HG03060 (cell line): ENCODE measurements around the gene DIPK1A.

ENCODE experiments used
- ATAC-seq: cut with Tn5 transposase; IDR thresholded peaks from one replicate; pipeline ENCODE4 v1.9.1; 2021; ENCODE audit warnings: low read depth, moderate number of reproducible peaks; ENCODE audit not compliant: unreplicated experiment

Gene DIPK1A

GRCh38 chr1:92961131-92961895 is at the start of gene DIPK1A:
Gene DIPK1A (minus strand): TSS chr1:92961462. CDS start chr1:92961429, 33 bp downstream.
- ATAC-seq: peak; percentile 20

- ATAC-seq: no peak
Observed at GRCh38 chr1:93007941-93008577, 46.8 kb upstream of the DIPK1A start.

DNA sequence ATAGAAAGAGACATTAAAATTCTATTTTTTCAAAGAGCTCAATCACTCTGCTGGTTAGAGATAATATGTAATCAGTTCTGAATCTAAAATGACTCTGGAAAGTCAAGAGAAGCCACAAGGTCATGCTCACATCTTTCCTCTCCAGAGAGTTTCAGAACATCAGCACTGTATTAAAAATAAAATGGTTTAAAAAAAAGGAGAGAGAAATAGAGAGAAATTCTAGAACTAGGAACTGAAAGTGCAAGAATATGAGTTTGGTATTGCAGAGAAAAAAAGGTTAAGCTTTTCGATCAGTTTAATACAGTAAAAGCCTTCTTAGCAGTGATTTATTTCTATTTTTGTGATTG is 44.0 kb upstream of the DIPK1A start:
- ATAC-seq: no peak

- ATAC-seq: no peak
Observed at GRCh38 chr1:93004566-93005251, 43.4 kb upstream of the DIPK1A start.

DNA sequence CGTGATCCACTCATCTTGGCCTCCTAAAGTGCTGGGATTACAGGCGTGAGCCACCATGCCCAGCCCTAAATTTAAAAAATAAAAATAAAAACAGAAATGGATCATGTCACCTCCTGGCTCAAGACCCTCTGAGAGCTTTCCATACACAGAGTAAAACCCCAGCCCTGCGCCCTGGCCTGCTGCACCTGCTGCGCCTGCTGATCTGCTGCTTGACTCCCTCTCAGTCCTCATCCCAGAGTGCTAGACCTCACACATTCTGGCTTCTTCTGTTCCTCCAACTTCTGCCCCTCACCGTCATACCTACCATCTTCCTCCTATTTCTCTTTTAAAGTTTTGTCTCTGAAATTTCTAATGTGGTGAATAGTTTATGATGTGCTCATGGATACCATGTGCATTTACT is 42.7 kb upstream of the DIPK1A start:
- no peak for ATAC-seq

DNA sequence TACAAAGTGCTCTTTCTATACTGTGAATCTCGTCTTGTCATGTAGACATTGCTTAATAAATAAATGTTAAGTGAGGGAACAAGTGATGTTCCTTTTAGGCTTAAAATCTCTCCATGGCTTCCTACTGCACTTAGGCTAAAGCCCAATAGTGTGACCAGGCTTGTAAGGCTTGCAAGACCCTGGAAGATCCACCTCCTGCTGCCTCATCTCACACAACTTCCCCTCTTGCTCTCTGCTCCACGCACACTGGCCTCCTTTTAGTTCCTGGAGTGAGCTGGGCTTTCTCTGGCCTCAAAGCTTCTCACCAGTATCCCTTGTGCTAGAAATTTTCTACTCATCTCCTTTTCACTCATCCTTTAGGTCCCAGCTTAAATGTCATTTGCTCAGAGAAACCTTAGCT is 41.5 kb upstream of the DIPK1A start:
- ATAC-seq: no peak

- ATAC-seq: no peak
Observed at GRCh38 chr1:93001893-93002292, 40.6 kb upstream of the DIPK1A start.

DNA sequence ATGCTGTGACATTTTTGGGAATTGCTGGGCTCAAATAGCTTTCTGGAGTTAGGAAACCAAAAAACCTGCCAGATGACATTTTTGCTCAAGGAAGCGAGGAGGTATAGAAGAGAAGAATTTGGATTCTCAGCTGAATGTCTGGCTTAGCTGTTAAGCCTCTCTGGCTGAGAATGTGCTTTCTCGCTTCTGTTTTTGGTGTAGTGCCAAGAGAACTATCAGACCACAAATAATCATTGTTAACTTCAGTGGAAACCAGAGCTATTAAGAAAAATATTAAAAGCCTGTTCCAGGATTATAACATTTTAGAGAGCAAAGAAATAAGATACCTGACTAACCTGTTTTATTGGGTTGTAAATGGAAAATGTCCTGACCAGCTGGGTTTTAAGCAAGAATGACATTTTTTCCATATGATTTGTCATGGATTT is 39.5 kb upstream of the DIPK1A start:
- ATAC-seq: no peak

DNA sequence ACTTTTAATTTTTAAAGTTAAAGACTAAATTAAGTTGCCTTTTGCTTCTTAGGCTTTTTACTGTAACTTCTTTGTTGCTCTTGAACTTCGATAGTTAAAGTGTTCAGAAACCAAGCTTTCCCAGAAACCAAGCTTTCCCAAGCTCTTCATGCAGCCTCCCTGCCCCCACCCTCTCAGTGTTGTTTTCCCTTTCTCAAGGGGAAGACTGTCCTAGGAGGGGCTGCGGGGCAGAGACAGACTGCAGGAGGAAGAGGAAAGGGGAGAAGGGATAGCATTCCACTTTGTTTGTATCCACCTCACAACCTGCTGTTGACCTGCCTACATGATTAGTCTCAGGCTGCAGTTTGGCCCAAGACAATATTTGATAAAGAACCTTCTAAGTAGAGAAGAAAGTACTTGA is 39.0 kb upstream of the DIPK1A start:
- ATAC-seq: no peak

- no peak for ATAC-seq
Observed at GRCh38 chr1:92998821-92999220, 37.6 kb upstream of the DIPK1A start.

- ATAC-seq: no peak
Observed at GRCh38 chr1:92995441-92996430, 34.5 kb upstream of the DIPK1A start.

DNA sequence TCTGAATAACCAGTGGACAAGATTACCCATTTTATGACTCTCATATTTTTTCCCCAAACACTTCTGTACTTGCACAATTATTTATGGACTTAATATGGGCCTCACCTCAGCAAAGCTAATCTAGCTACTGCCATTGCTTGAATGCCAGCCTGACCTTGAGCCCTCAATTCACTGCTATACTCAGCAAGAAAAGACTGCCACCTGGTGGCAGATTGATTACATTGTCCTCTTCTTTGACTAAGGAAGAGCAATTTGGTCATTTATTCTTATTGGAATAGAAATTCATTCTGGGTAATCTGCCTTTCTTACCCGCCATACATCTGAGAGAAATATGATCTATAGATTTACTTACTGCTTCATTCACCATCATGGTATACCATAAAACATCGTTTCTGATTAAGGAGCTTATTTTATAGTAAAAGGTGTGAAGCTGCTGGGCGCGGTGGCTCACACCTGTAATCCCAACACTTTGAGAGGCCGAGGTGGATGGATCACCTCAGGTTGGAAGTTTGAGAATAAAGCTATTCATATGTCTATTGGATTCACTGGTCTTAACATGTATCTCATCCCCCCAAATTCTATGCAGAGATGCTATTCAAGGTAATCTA is 32.9 kb upstream of the DIPK1A start:
- ATAC-seq: no peak

DNA sequence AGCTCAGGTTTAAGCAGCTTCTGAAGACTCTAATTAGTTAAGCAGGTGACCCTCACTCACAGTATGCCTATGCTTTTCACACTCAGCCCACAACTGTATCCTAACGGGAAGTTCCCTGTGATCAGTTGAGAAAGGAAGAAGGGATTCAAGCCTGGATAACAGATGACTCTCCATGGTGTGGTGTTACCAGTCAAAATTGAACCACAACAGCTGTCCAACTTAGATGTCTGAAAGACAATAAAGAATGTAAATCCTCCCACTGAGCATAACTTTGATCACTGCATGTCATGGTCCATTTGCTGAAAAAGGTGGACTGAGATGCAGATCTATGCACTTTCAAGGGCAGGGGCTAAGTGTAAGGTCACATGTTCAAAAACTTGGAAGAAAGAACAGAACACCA is 32.3 kb upstream of the DIPK1A start:
- no peak for ATAC-seq

DNA sequence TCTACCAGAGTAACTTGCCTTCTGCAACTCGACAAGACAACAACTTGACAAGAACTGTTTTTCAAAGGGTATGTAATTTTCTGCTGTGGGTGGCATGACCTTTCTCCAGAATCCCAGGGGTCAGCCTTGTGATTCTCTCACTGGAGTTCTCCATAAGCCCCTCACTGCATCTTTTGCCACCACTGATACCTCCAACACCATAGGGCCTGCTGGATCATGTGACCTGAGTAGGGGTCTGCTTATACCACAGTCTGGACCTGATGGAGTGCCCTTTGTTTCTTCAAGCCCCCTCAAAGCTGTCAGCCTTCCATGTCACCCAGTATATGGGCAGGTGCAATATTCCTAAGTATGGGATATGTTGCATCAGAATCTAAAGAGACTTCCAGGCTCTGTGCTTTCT is 31.6 kb upstream of the DIPK1A start:
- no peak for ATAC-seq

- no peak for ATAC-seq
Observed at GRCh38 chr1:92992054-92992453, 30.8 kb upstream of the DIPK1A start.

DNA sequence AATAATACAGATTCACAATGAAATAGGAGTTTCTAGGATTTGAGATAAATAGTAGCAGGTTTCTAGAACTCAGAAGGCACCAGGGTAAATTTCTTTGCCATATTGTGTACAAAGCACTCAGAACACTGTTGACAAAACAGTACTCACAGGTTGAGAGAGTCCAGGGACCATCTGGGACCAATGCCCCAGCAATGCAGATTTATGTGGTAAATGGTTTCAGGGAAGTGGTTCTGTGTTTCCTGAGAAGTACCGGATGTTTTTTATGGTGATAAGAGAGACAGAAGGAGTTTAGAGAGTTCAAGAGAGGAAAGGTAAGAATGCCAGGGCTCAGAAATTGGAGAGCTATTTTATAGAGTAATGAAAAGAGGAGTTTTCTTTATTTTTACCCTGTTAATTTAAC is 29.6 kb upstream of the DIPK1A start:
- ATAC-seq: no peak

GRCh38 chr1:92989936-92990583 is 28.8 kb upstream of the DIPK1A start:
- ATAC-seq: no peak

DNA sequence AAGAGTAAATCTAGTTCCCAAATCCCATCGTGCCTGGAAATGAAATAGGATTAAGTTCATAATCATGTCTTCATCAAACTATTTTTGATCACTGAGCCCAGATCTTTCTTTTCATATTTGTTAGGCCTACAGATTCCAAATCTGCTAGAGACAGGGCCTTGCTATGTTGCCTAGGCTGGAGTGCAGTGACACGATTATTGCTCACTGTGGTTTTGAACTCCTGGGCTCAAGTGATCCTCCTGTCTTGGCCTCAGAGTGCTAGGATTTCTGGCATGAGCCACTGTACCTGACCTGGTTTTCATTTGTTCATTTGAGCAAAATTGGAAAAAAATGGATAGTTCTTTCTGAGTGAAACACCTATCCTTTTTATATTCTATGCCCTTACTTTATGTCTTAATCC is 28.0 kb upstream of the DIPK1A start:
- ATAC-seq: no peak

DNA sequence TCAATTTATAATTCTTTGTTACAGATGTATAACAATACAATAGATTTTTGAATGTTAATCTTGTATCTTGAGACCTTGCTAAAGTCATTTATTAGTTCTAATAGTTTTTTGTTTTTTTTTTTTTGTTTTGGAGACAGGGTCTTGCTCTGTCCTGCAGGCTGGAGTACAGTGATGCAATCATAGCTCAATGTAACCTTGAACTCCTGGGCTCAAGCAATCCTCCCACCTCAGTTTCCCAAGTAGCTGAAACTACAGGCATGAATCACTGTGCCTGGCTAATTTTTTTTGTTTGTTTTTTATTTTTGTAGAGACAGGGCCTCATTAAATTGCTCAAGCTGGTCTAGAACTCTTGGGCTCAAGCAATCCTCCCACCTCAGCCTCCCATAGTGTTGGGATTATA is 26.2 kb upstream of the DIPK1A start:
- no peak for ATAC-seq

GRCh38 chr1:92985101-92985500 is 23.8 kb upstream of the DIPK1A start:
- ATAC-seq: no peak
